NCI-H82 treated with DMSO at 0.1 percent for 48 hours (cell line): Measurements from ENCODE around the gene GAREM1.
"Not testable (repeated sequence)": the region's sequence is repeated elsewhere in the genome, so short reads cannot be mapped to it uniquely, and the experiment has no call there.

Experiments
- DNase-seq: peaks from one replicate; lab custom pipeline; 2025; ENCODE audit not compliant: unreplicated experiment; lab: John Stamatoyannopoulos, UW

Gene GAREM1

GRCh38 chr18:32297579-32298170 is 173.0 kb downstream of the GAREM1 start:
- DNase-seq = no peak

- no peak for DNase-seq
These were observed 173.8 kb downstream of the GAREM1 start for GRCh38 chr18:32296851-32297250.

DNA sequence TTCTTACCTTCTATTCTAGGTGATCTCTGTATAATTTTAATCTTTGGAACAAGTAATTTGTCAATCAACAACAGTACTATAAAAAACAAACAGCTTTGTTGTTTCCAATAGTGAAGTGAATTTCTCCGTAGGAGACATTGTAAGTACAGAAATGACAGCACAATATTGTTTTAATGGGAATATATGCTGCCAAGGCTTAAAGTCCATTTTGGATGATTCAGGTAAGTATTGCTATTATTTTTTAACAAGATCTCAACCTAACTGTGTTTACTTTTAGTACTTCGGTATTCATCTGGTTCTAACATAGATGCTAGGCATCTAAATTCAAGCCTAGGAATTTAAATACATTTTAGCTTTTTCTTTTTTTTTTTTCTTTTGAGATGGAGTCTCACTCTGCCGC is 175.1 kb downstream of the GAREM1 start:
- no peak for DNase-seq

GRCh38 chr18:32293107-32293506 is 177.6 kb downstream of the GAREM1 start:
- no peak for DNase-seq

DNA sequence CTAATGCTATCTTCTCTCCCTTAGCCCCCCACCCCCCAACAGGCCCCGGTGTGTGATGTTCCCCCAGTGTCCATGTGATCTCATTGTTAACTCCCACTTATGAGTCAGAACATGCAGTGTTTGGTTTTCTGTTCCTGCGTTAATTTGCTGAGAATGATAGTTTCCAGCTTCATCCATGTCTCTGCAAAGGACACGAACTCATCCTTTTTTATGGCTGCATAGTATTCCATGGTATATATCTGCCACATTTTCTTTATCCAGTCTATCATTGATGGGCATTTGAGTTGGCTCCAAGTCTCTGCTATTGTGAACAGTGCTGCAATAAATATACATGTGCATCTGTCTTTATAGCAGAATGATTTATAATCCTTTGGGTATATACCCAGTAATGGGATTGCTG is 179.1 kb downstream of the GAREM1 start:
- not testable (repeated sequence) for DNase-seq

GRCh38 chr18:32290810-32291209 is 179.9 kb downstream of the GAREM1 start:
- no peak for DNase-seq

DNA sequence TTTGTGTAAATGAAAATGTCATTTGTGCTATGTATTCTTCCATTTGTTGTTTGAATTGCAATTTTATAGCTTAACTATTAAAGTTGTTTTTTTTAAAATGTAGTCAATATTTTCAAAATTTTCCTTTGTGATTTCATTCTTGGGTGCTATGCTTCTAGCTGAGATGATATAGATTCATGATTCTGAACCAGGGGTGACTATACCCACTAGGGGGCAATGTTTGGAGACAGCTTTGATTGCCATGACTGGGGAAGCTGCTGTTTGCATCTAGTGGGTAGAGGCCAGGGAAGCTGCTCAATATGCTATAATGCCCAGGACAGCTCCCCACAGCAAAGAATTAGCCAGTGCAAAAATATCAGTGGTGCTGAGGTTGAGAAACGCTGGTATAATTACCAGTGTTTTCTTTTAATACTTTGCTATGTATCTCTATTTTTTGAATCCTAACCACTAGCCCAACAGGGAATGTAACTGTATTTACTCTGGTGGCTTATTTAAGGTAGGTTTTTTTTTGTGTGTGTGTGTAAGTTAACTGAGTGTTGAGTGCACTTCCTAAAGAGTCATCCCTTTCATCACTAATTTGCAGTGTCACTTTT is 181.1 kb downstream of the GAREM1 start:
- DNase-seq = peak; percentile 48

DNA sequence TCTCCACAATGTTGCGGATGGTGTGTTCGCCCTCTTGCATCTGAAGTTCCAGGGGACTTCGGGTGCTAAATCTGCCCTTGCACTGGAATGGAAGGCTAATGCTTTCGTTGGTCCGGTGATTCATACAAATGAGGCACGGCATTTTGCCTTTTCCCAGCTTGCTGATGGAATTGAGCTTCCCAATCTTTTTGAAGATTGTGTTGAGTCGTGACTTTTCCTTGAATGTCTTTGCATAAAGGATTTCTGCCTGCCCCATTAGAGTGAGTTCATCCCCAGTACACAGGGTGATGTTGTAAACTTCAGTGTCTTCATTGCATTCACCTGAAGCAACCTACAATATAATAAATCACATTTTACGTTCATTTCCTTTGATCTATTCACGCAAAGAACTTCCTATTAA is 182.8 kb downstream of the GAREM1 start:
- DNase-seq = no peak

- no peak for DNase-seq
These were observed 183.4 kb downstream of the GAREM1 start for GRCh38 chr18:32287249-32287648.

GRCh38 chr18:32286749-32287148 is 183.9 kb downstream of the GAREM1 start:
- no peak for DNase-seq

GRCh38 chr18:32284284-32284683 is 186.4 kb downstream of the GAREM1 start:
- no peak for DNase-seq

DNA sequence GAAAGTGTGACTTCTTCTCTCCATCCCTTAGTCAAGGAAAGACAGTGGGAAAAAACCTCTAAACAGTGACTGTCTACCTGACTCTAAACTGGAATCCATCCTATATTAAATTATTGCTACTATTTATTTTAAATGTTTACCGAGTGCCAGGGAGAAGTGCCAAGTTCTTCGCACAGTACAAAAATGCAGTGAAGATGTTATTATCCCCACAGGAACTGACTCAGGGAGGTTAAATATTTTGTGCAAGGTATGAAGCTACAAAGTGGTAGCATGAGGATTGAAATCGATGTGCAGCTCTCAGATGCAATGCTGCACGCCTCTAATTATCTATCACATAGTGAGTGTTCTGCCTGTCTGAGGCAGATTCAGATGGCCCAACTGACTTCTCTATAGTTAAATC is 189.8 kb downstream of the GAREM1 start:
- no peak for DNase-seq

DNA sequence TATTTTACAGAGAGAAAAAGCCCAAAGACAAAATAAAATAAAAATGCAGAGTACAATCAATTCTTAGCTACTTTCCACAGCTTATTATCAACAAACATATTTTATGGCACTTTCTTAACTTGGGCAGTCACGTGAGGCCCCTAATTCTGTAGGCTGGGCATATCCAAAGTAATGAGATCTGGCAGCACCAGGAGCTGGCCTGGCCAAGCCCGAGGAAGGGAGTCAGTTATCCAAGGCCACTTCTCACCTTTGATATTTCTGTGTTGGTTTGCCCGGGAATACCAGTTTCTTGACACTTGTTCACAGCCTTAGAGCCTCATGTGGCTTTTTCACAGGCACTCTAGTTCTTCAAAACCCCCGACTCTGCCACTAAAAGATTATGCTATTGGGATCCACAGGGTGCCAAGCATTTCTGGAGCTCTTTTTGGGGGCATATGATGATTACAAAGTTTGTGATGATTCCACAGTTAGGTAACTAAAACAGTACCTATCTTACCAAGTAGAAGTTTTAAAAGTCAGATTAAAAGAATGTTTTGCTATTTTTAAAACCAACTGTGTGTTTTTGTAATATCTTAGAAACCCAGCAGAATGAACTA is 190.4 kb downstream of the GAREM1 start:
- DNase-seq = no peak

DNA sequence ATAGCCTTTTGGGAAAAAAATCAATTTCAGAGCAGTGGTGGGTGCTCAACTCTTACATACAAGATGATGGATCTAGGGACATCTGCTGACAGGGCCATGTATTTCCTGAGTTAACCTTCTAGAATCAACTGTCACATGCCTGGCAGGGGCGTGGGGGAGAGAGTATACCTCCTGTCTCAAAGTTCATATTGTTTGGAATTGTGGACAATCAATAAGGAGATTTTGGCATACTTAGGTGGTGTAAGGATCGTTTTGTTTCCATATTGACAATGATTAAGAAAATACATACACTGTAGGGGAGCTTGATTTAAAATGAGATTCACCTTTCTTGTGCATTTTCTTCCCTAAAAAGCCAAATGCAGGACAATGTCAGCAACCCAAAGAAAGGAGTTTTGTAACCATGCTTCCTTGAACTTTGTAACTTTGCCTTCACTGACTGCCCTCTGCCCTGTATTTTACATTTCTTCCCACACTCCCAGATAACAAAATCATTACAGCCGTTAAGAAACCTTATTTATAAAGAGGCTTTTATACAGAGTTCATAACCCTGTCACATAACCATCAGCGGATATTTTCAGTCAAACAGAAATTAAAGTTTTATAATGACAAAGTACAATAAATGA is 192.4 kb downstream of the GAREM1 start:
- DNase-seq = no peak

GRCh38 chr18:32277549-32277948 is 193.1 kb downstream of the GAREM1 start:
- DNase-seq = no peak

- DNase-seq = no peak
These were observed 193.8 kb downstream of the GAREM1 start for GRCh38 chr18:32276906-32277305.

DNA sequence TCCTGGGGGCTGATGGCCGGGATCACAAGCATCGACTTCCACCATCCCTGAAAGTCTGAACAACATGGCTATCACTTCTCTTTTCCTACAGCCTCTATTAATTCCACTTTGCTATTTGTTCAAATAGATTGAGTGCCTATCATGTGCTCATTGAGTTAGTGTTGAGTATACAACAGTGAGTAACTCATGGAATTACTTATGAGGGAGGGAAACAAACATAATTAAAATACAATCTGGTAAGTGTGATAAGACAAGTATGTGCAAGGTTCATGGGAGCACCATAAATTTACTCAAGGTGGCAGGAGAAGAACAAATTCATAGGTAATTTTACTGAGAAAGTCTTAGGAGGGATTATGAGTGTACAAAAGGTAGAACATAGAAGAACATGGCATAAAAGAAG is 194.4 kb downstream of the GAREM1 start:
- no peak for DNase-seq

DNA sequence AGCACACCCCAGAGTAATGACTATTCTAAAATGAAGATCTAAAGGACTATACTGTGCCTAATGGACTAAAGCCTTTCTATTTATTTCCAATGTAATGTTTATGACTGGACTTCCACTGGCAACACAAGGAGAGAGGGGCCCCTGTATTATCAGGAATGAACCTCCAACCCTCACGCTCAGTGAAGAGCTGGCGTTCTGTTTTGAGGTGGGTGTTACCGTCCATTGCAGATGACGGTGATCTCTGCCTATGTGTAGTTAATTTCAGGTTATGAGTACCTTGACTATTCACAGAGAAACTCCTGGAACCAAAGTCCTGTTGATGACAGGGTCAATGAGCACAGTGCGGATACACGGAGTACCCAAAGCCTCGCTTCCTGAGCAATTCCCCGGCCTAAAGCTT is 195.5 kb downstream of the GAREM1 start:
- DNase-seq = no peak

DNA sequence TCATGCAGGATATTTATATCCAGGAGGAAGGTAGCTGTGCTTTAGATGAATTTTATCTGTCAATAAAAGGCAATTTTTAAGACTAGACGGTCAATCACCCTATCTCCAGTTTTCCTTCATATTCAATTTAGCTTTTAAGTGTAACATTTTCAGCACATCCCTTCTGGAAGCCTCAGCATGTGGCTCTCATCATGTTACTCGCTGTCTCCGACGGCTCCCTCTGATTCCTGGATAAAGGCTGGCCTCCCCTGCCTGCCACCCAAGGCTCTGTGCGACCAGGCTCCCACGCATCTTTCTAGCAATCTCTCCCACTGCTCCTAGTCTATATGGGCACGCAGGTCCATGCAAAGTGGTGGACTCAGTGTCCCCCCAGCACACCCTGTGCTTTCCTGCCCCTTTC is 196.4 kb downstream of the GAREM1 start:
- no peak for DNase-seq

GRCh38 chr18:32271672-32272208 is 198.9 kb downstream of the GAREM1 start:
- DNase-seq = peak; percentile 16

GRCh38 chr18:32270341-32270740 is 200.3 kb downstream of the GAREM1 start:
- no peak for DNase-seq

GRCh38 chr18:32267463-32267862 is 203.2 kb downstream of the GAREM1 start:
- DNase-seq = no peak
